ENCODE measurements around the gene CRYBB3.
"Not testable (repeated sequence)": the region's sequence is repeated elsewhere in the genome, so short reads cannot be mapped to it uniquely, and the experiment has no call there.

Gene CRYBB3

DNA sequence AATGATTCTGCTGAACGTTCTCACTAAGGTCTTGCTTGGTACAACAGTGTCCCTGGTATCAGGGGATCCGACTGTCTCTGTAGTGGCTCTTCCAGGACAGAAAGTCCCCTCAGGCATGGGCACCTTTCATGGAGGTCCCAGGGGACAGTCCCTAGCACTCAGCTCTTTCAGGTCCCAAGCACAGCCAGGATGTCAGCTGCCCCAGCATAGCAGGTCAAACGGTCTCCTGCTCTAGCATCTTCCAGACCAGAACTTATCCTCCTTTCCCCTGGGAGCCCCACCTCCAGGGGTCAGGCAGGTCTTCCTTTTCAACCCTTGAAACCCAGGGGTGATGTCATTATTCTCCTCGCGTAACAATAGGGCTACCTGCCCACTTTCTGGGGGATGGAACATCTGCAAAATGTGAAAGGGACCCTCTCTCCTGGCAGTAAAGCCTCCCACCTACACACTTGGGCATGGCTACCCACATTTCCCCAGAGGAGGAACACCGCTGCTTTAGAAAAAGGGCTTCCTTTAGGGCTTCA lies 24.7 kb upstream of the CRYBB3 start:
- no peak for FAIRE-seq

DNA sequence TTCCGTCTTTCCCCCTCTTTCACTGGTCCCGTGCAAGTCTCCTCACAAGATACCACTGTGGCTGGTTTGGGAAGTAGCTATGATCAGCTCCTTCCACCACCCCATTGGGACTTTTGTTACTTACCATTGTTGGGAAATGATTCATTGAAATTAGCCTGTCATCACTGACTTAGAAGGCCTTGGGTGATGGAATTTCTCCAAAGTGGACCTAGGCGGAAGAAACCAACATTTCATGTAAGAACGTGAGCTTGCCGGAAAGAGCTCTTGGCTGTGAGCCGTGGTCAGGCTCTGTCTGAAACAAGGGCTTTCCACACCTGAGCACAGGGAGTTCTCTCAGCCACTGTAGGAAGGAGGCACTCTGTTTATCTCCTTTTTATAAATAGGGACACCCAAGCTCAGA lies 23.5 kb upstream of the CRYBB3 start:
- FAIRE-seq: no peak
- DNase-seq (ENCODE audit: insufficient read length, low spot score): no peak

More for the DNA sequence above, 24.7 kb upstream of the CRYBB3 start:
- DNase-seq (ENCODE audit: insufficient read length, low spot score): no peak

DNA sequence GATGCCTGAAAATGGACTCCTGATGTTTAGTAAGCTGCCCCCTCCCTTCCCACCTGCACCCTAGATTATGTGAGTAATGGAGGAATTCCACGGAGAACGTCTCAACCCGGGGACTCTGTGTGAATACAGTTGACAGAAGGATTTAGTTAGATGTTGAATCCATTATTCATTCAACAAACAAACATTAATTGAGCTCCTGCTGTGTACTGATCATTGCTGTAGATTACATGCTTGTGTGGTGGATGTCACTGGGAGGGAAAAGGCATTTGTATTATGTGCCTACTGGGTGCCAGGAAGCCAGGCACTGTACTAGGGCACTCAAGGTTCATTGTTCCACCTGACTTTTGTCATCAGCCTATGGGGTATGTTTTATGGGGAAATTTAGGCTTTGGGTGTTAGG lies 22.9 kb upstream of the CRYBB3 start:
- no peak for DNase-seq (ENCODE audit: insufficient read length, low spot score)
- FAIRE-seq: no peak

DNA sequence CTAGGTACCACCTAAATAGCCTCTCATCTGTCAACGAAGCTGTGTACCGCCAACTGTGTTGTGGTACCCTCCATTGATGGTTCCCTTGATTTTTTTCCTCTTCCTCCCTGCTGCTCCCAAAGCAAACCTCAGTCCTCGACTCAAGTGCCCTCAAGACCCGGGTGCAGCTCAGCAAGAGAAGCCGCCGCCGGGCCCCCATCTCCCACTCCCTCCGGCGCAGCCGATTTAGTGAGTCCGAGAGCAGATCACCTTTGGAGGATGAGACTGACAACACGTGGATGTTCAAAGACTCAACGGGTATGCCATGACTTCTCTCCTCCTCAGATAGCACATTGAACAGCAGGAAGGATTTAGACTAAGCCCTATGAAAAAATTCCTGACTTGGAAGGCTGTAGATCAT lies 22.4 kb upstream of the CRYBB3 start:
- FAIRE-seq (no peak), DNase-seq (ENCODE audit: insufficient read length, low spot score) (no peak)

DNA sequence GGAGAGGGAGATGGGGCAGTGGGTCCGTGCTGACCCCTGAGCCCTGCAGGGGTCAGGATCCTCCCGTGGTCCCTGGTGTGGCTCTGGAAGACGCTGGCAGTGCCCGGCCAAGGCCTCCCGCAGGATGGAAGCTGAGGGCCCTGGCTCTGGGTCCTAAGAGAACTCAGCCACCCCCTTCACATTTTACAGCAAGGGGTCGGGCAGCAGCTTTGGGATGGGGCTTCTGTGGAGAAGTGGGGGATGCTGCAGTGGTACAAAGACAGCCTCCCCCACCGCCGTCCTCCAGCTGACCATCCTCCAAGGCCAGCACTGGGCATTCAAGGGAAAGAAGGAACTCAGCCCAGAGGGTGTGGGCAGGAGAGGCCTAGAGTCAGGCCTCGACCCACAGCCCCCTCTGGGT lies 21.8 kb upstream of the CRYBB3 start:
- no peak for FAIRE-seq

DNA sequence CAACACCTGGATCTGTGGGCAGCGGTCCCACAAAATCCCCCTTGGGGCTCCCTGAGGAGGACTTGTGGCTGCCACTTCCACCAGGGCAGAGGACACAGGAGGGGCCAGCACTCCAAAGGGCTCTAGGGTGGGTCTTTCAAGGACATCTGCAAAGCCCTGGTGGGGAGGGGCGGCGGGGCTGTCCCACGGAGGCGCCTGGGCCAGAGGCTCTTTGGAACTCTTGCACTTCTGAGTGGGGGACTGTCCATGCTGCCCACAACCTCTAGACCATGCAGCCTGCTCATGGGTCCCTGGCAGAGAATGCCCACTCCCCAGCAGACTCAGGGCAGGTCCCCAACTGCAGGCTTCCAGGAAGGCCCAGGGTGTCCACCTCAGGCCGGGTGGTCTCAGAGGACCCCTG lies 21.3 kb upstream of the CRYBB3 start:
- not testable (repeated sequence) for DNase-seq (ENCODE audit: insufficient read length, low spot score); FAIRE-seq

More for the DNA sequence above, 21.8 kb upstream of the CRYBB3 start:
- no peak for DNase-seq (ENCODE audit: insufficient read length, low spot score)

DNA sequence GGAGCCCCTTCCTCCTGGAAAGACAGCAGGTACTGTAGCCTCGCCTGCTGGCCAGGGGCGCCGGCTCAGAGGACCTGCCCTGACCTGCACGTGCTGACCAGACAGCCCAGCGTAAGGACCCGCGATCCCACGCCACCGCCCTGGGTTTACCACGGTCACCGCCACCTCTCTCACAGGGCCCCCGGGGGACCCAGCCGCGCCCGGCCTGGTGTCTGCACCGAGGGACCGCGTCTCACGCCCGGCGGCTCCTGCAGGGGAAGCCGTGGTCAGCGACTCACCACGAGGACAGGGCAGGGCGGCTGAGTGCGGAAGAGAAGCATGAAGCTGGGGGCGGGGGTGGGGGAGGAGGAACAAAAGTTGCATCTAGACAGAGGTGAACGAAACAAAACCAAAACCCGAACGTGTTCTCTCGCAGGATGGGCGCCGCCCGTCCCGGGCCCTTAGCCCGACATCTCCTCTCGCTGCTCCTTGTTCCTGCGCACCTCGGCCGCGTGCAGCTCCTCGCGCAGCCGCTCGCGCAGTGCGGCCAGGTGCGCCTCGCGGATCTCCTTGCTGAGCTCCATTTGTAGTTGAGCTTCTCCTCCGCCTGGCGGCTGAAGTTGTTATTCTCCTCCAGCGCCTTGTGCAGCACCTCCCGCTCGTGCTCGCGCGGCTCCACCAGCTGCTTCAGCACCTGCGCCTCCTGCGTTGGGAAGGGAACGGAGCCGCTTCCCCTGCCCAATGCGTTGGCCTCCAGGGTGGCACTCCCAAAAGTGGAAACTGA lies 20.6 kb upstream of the CRYBB3 start:
- not testable (repeated sequence) for DNase-seq (ENCODE audit: insufficient read length, low spot score)
- peak; percentile 65 for FAIRE-seq

DNA sequence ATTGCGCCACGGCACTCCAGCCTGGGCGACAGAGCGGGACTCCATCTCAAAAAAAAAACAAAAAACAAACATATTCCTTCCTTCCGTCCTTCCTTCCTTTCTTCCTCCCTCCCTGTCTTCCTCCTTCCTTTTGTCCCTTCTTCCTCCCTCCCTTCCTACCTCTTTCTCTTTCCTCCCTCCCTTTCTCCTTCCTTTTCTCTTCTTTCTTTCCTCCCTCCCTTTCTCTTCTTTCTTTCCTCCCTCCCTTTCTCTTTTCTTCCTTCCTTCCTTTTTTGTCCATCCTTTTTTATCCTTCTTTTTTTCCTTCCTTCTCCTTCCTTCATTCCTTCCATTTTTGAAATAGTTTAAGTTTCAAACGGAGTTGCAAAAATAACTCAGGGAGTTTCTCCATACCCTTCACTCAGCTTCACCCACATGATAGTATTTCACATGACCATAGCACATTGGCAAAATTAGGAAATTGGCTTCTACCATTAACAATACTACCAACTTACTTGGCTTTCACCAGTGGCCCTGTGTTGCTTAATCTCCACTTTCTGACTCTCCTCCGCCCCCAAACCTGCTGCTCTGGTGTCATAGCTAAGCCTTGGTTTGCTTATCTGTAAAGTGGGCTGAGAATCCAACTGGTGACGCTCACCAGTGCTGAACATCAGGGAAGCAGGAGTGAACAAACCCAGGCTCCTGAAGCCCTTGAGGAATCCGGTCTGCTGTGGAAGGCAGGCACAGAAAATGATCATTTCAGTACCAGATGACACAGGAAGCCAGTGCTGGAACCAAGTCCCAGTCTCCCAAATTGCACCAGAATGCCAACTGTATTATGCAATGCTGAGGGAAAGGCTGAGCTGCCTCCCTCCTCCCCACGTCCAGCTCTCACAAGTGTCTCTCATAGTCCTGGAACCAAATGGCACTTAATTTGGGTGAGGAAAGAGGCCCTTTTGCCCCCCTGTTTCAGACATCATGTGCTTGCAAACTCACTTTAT lies 17.2 kb upstream of the CRYBB3 start:
- FAIRE-seq: no peak

DNA sequence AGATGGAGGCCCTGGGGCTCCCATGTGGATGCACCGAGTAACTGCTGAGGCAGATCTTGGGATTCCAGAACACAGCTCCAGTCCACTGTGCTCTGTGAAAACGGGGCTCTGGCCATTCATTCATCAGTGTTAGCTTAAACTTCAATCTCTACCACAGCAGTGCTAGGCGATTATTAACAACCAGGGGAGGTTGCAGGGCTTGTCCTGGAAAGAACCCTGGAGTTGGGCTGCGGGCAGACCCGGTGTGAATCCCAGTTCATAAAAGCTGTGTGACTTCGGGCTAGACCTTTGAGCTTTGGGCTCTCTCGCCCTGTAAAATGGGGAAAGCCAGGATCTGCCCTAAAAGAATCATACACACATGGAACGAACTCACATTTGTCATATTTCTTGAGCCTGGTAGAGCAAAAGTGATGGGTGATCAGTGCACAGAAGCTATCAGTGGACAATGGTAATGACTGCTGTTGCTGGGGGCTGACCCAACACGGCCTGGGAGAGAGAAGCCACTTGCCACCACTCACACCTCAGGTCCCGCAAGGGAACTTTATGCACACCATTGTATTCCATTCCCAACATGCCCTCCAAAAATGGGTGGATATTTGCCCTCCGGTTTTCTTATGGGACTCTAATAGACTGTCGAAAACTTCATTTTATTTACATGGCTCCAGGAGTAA lies 15.6 kb upstream of the CRYBB3 start:
- DNase-seq (ENCODE audit: insufficient read length, low spot score): no peak
- FAIRE-seq: no peak

More for the DNA sequence above, 17.2 kb upstream of the CRYBB3 start:
- DNase-seq (ENCODE audit: insufficient read length, low spot score): no peak

DNA sequence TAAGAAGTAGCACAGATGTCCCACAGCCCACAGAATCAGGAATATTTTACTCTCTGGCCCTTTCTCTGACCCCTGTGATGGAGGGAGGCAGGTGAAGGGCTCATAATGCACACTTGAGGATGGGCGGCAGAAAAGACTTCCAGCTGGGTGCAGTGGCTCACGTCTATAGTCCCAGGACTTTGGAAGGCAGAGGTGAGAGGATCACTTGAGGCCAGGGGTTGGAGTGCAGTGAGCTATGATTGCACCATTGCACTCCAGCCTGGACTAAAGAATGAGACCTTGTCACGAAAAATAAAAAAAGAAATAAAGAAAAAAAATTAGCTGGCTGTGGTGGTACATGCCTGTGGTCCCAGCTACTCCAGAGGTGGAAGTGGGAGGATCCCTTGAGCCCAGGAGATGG lies 13.5 kb upstream of the CRYBB3 start:
- FAIRE-seq: no peak
- no peak for DNase-seq (ENCODE audit: insufficient read length, low spot score)

DNA sequence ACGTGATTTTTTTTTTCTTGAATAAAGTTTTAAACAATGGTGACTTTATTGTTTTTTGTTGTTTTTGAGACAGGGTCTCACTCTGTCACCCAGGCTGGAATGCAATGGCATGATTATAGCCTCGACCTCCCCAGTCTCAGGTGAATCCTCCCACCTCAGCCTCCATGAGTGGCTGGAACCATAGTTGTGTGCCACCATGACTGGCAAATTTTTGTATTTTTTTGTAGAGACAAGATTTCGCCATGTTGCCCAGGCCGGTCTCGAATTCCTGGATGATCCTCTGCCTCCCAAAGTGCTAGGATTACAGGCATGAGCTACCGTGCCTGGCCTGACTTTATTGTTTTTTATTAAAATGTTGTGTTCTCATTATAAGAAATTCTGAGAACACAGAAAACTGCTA lies 12.2 kb upstream of the CRYBB3 start:
- DNase-seq (ENCODE audit: insufficient read length, low spot score) (no peak), FAIRE-seq (no peak)

DNA sequence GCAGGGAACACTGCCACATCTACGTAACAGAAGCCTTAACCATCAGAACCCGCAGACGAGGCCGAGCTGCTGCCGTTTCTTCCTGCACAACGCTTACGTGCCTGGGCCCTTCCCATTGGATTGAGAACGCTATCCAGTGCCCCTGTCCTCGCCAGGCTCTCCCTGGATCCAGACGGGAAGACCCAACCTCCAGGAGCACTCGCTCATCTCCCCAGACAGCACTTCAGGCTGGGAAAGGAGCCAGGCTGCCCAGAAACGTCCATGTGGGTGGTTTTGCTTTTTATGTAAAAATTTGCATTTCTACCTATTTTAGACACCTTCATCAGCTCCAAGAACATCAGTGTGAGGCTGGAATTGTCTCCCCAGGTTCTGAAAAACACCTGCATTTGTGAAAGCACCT lies 7.3 kb upstream of the CRYBB3 start:
- DNase-seq (ENCODE audit: insufficient read length, low spot score) (no peak), FAIRE-seq (no peak)

DNA sequence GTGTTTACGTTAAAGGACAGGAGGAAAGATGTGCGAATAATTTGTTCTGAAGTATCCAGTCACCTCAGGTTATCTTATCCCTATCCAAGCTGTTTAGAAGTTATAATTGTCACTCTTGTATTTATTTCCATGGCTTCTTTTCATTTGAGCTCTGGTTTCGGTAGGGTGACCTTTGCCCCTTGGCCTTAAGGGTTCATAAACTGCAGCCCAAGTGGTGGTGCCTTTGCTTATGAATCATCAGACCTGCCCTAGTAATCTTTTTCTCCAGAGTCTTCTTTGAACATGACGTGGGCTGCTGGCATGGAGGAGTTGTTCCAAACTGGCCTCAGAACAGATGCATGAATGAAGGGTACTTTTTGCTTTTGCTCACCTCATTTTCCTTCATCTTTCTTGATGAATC lies 6.5 kb upstream of the CRYBB3 start:
- FAIRE-seq: no peak
- DNase-seq (ENCODE audit: insufficient read length, low spot score): no peak

DNA sequence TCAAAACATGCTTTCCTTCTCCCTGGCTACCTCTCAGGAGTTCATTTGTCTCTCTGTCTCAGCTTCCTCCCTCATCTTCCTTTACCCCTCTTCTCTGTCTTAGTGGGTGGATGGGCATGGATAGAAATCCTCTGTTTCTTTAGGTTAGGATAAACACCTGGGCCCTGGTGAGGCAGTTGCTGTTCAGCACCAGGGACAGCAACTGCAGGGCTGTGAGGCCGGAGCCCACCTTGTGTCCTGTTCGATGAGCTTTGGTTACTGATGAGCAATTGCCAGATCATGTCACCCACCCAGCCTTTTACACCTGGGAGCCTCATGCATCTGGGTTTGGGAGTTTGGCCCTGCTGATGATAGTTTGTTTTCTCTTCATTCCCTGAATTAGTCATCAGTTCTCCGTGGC lies 6.1 kb upstream of the CRYBB3 start:
- DNase-seq (ENCODE audit: insufficient read length, low spot score) (no peak), FAIRE-seq (no peak)

DNA sequence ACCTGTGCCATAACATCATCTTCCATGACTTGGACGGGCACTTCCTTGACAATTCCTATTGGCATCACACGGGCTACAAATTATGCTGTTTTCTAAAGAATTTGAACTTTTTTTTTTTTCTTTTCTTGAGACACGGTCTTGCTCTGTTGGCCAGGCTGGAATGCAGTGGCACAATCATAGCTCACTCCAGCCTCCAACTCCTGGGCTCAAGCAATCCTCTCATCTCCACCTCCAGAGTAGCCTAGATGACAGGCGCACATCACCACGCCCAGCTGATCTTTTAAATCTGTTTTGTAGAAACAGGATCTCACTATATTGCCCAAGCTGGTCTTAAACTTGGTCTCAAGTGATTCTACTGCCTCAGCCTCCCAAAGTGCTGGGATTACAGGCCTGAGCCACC lies 3.3 kb upstream of the CRYBB3 start:
- no peak for FAIRE-seq
- no peak for DNase-seq (ENCODE audit: insufficient read length, low spot score)

DNA sequence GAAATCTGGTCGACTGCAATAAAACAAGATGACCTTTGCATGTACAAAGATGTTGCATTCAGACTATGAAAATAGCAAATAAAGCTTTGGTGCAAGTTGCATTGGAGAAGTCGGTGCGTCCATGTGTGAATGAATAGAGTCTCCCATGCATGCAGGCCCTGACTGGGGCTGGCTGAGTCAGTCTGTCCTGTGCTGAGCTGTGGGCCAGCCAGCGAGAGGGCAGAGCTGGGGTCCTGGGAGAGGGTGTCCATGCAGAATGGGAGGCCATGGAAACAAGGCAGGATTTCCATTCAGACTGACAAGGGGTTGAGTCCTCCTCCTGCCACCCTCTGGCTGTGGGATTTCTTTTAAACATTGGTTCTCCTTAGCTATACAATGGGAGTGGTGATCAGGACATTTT lies 2.3 kb upstream of the CRYBB3 start:
- FAIRE-seq: no peak

DNA sequence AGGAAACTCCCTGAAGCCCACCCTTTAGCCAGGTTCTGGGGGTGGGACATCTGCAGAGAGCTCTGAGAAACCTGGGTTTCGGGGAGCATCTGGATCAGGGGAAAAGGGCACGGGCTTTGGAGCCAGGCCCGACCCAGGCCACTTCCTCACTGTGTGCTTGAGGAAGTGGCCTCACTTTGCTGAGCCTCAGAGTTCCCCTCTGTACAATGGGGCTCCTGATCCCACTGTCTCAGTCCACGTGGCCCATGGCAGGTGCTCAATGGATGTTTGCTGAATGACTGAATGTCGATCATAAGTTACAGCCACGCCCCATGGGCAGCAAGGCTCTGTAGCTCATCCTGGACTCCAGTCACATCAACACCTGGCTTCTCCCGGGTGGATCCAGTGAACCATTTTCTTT lies 1.3 kb downstream of the CRYBB3 start:
- FAIRE-seq (no peak), DNase-seq (ENCODE audit: insufficient read length, low spot score) (no peak)

More for the DNA sequence above, 2.3 kb upstream of the CRYBB3 start:
- no peak for DNase-seq (ENCODE audit: insufficient read length, low spot score)

DNA sequence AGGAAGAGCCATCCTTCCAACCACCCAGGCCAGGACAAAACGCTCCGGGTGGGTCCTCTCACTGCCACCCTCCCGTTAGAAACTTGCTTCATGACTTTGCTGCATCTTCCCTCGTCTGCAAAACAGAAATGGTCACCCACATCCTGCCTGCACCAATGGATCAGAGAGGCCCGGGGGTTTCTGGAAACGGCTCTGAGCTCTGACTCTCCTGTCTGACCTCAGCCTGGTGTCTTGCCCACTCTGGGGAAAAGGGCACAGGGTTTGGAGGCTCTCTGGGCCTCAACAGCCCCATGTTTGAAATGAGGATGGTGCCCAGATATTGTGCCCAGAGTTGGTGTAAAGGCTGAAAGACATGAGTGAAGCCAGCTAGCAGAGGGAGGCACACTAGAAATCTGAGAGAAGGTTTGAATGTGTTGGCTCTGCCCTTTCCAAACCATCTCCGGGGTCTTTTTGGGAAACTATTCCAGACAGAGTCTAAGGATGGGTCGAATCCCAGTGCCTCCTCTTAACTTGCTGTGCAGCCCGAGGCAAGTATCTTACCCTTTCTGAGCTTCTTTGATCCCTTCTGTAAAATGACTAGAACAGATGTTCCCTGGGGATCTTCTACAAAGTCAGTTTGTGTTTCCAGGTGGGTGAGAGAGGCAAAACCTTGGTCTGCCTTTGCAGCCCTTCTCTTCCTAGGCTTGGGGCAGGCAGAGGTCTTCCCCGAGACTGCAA lies 2.1 kb downstream of the CRYBB3 start:
- FAIRE-seq (no peak), DNase-seq (ENCODE audit: insufficient read length, low spot score) (no peak)

DNA sequence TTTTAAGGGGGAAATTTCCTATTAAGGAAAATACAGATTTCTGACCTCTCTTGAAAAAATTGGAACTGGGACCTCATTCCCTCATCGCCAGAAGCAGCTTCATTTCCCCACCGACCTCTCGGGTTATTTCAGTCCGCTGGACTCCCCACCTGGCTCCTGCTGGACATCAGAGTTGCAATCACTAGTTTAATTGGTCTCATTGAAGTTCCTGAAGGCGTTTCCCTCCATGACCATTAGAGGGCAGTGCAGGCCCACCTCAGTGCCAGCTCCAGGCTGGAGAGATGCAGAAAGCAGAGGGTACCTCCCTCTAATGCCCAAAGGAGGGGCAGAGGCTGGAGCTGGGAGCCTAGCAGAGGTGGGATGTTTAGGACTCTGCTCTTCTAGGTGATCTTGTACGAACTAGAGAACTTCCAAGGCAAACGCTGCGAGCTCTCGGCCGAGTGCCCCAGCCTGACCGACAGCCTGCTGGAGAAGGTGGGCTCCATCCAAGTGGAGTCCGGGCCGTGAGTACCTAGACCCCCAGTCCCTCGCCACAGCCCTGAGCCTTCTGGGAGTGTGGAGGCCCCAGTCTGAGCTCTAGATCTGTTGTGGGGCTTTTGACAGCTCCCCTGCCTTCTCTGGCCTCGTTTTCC lies 2.7 kb downstream of the CRYBB3 start:
- FAIRE-seq: peak; percentile 92
- DNase-seq (ENCODE audit: insufficient read length, low spot score): peak; percentile 70

DNA sequence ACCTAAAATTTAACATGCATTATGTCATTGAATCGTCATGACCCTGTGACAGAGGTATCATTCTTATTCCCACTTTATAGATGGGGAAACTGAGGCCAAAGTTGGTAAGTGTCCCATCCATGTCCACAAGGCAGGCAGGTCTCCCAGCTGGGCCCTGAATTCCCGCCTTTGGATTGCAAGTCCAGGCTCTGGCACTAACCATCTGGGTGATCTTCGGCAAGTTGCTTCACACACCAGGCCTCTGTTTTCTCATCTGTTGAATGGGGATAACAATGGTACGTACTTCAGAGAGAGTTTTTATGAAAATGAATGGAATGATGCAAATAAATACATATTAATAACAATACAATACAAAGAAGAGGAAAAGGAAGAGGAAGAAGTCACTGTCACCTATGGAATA lies 3.4 kb downstream of the CRYBB3 start:
- no peak for DNase-seq (ENCODE audit: insufficient read length, low spot score)
- no peak for FAIRE-seq
